ENCODE data around the gene CACNB4.

Gene CACNB4

DNA sequence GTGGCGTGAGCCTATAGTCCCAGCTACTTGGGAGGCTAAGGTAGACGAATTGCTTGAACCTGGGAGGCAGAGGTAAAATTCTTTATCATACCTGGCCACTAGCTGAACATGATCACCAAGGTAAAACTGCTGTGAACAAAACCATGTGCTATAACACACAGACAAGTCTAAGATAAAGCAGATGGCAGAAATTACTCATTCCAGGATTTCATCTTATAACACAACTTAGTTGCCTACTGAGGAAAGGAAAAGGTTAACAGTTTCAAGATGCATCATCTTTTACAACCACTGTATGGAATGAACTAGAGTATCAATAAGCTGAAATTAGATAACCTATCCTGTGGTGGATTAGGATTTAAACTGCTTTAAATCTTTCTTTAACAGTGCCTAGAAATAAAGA, 278.9 kb downstream of the CACNB4 start:
- no peaks in the 10 kb centered on the region for H3K36me3 ChIP-seq (ENCODE audit: insufficient read depth, low read length)
- peaks cover 79% of the 10 kb centered on the region for H3K79me2 ChIP-seq (ENCODE audit: control insufficient read depth, insufficient read depth, low read length, unreplicated experiment)
- H2AFZ ChIP-seq (ENCODE audit: low read length, unreplicated experiment) = no peak overlapping the region
- no peak overlapping the region for H3K4me3 ChIP-seq (ENCODE audit: low read depth, low read length)
- H3K4me1 ChIP-seq (ENCODE audit: control insufficient read depth, insufficient read depth, low read length, unreplicated experiment) = peaks cover 18% of the 10 kb centered on the region
- no peak overlapping the region for H3K27ac ChIP-seq (ENCODE audit: low read depth, low read length)
- H3K27me3 ChIP-seq (ENCODE audit: insufficient read depth, low read length) = no peaks in the 10 kb centered on the region

DNA sequence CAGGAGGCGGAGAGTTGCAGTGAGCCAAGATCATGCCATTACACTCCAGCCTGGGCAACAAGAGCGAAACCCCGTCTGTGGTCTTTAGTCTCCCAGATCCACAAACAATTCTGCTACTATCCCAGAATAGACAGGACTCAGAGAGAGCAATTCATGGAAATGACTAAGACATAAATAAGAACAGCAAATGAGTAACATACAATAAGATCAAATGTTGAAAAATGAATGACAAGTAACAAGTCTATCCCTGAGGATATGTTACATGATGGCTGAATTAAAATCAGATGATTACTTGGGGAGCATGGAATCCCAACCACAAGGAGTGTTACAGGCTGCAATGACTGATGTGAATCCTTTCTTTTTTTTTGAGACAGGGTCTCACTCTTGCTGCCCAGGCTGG, 280.9 kb downstream of the CACNB4 start:
- Histone ChIP-seq H3K79me2 (ENCODE audit: control insufficient read depth, insufficient read depth, low read length, unreplicated experiment) (peaks cover 60% of the 10 kb centered on the region), H2AFZ (ENCODE audit: low read length, unreplicated experiment) (no peak overlapping the region), H3K4me1 (ENCODE audit: control insufficient read depth, insufficient read depth, low read length, unreplicated experiment) (peaks cover 5% of the 10 kb centered on the region), H3K36me3 (ENCODE audit: insufficient read depth, low read length) (peaks cover under 1% of the 10 kb centered on the region; the same call in 1 of the 2 replicates), H3K4me3 (ENCODE audit: low read depth, low read length) (no peak overlapping the region), H3K27ac (ENCODE audit: low read depth, low read length) (no peak overlapping the region), H3K27me3 (ENCODE audit: insufficient read depth, low read length) (no peaks in the 10 kb centered on the region)

DNA sequence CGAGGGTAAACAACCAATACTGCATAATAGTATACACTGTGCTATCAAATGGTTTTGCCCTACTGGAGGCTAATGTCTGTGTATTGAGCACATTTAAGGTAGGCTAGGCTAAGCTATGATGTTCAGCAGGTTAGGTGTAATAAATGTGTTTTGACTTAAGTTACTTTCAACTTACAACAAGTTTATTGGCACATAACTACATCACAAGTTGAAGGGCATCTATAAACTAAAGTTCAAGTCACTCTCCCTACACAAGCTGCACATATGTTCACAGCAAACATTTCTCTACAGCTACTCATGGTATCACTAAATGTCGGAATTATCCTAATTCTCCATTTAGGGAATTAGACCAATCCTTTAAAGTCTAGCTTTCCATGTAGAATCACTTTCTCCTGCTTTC, 282.0 kb downstream of the CACNB4 start:
- no peak overlapping the region for H3K4me3 ChIP-seq (ENCODE audit: low read depth, low read length)
- H3K79me2 ChIP-seq (ENCODE audit: control insufficient read depth, insufficient read depth, low read length, unreplicated experiment) = peaks cover 50% of the 10 kb centered on the region
- no peaks in the 10 kb centered on the region for H3K4me1 ChIP-seq (ENCODE audit: control insufficient read depth, insufficient read depth, low read length, unreplicated experiment)
- peaks cover 9% of the 10 kb centered on the region for H3K36me3 ChIP-seq (ENCODE audit: insufficient read depth, low read length)
- H3K27me3 ChIP-seq (ENCODE audit: insufficient read depth, low read length) = no peaks in the 10 kb centered on the region
- no peak overlapping the region for H3K27ac ChIP-seq (ENCODE audit: low read depth, low read length)
- no peak overlapping the region for H2AFZ ChIP-seq (ENCODE audit: low read length, unreplicated experiment)

DNA sequence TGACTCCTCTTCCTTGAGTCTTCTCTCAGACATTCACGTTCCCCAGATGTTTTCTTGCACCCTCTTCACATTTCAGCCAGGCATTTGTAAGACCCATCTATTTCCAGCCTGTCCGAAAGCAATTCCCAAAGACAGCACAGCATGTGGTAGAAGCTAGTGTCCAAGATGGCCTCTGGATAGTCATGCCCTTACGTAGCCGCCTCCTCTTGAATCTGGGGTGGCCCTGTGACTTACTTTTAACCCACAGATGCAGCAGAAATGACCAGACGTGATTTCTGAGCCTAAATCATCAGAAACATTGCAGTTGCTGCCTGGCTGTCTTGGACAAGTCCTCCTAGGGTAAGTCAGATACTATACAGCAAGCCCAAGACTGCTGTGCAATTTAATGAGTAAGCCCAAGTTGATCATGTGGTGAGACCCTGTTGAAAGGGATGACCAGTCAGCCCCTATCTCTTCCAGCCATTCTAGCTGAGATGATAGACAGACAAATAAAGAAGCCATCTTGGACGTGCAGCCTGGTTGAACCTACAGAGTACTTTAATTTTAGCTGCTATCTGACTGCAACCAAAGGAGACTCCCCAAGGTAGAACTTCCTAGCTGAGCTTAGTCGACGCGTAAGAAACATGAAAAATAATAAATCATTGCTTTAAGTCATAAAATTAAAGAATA, 282.9 kb downstream of the CACNB4 start:
- no peak overlapping the region for H3K4me3 ChIP-seq (ENCODE audit: low read depth, low read length)
- peaks cover 14% of the 10 kb centered on the region for H3K36me3 ChIP-seq (ENCODE audit: insufficient read depth, low read length)
- H2AFZ ChIP-seq (ENCODE audit: low read length, unreplicated experiment) = no peak overlapping the region
- peaks cover 44% of the 10 kb centered on the region for H3K79me2 ChIP-seq (ENCODE audit: control insufficient read depth, insufficient read depth, low read length, unreplicated experiment)
- H3K27ac ChIP-seq (ENCODE audit: low read depth, low read length) = no peak overlapping the region
- no peaks in the 10 kb centered on the region for H3K4me1 ChIP-seq (ENCODE audit: control insufficient read depth, insufficient read depth, low read length, unreplicated experiment)
- H3K27me3 ChIP-seq (ENCODE audit: insufficient read depth, low read length) = no peaks in the 10 kb centered on the region

DNA sequence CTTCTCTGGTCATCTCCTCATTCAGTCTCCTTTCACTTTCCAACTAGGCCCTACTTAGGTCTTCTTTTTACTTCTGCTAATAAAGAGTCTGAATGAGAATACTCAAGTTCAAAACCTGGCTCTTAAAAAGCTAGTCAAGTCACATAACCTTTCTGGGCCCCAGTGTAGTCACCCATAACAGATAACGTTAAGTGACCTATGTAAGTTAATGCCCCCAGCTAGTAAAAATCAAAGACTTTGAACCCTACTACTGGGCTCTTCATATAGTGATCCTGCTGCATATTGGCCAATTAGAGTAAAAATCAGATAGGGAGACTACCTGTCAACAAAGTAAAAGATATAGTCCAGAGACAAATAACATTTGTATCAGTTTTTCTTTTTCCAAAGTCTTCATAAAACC, 288.4 kb downstream of the CACNB4 start:
- Histone ChIP-seq H3K4me3 (ENCODE audit: low read depth, low read length) (no peak overlapping the region), H2AFZ (ENCODE audit: low read length, unreplicated experiment) (no peak overlapping the region), H3K27ac (ENCODE audit: low read depth, low read length) (no peak overlapping the region), H3K36me3 (ENCODE audit: insufficient read depth, low read length) (peaks cover 33% of the 10 kb centered on the region), H3K27me3 (ENCODE audit: insufficient read depth, low read length) (no peaks in the 10 kb centered on the region), H3K4me1 (ENCODE audit: control insufficient read depth, insufficient read depth, low read length, unreplicated experiment) (no peaks in the 10 kb centered on the region), H3K79me2 (ENCODE audit: control insufficient read depth, insufficient read depth, low read length, unreplicated experiment) (no peaks in the 10 kb centered on the region)

DNA sequence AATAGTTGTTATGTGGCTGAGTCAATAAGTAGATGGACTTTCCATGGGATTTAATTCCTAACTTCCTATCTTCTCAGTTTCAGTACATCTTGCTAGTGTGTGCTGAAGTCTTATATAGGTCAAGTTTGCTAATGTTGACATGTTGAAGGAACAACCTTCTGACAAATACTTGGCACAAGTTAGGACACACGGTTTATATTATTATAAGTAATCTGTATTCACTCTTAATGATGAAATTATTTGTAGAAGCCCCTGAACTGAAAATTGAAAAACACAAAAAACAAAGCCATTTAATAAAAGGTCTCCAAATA, 289.8 kb downstream of the CACNB4 start:
- H2AFZ ChIP-seq (ENCODE audit: low read length, unreplicated experiment) = no peak overlapping the region
- no peaks in the 10 kb centered on the region for H3K27me3 ChIP-seq (ENCODE audit: insufficient read depth, low read length)
- H3K27ac ChIP-seq (ENCODE audit: low read depth, low read length) = no peak overlapping the region
- H3K36me3 ChIP-seq (ENCODE audit: insufficient read depth, low read length) = peaks cover 33% of the 10 kb centered on the region
- H3K4me3 ChIP-seq (ENCODE audit: low read depth, low read length) = no peak overlapping the region
- no peaks in the 10 kb centered on the region for H3K4me1 ChIP-seq (ENCODE audit: control insufficient read depth, insufficient read depth, low read length, unreplicated experiment)
- no peaks in the 10 kb centered on the region for H3K79me2 ChIP-seq (ENCODE audit: control insufficient read depth, insufficient read depth, low read length, unreplicated experiment)

DNA sequence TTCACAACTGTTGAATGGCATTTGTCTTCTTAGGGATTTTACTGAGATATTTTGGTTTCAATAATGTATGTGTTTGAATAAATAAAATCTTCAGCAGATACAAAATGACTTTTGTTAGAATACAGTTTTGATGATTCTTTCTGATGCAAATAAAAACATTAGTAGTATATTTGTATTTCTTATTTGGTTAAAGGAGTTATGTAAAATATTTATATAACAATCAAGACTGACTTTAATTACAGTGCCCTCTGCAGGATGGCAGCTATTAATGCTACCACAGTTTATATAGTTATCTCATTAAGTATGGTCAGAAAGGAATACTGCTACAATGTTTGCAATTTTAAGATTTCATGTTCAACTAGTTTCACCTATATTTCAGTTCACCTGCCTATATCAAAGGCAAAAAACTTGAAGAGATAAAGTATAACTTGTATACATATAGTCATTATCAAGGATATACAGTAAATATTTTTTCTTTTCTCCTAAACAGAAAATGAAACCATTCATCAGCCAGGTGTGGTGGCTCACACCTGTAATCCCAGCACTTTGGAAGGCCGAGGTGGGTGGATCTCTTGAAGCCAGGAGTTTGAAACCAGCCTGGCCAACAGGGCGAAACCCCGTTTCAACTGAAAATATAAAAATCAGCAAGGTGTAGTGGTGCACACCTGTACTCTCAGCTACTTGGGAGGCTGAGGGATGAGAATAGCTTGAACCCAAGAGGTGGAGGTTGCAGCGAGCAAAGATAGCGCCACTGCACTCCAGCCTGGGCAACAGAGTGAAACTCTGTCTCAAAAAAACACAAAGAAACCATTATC, 290.4 kb downstream of the CACNB4 start:
- peaks cover 34% of the 10 kb centered on the region for H3K36me3 ChIP-seq (ENCODE audit: insufficient read depth, low read length)
- no peak overlapping the region for H3K27ac ChIP-seq (ENCODE audit: low read depth, low read length)
- H3K4me3 ChIP-seq (ENCODE audit: low read depth, low read length) = no peak overlapping the region
- no peak overlapping the region for H2AFZ ChIP-seq (ENCODE audit: low read length, unreplicated experiment)
- no peaks in the 10 kb centered on the region for H3K27me3 ChIP-seq (ENCODE audit: insufficient read depth, low read length)
- H3K4me1 ChIP-seq (ENCODE audit: control insufficient read depth, insufficient read depth, low read length, unreplicated experiment) = no peaks in the 10 kb centered on the region
- no peaks in the 10 kb centered on the region for H3K79me2 ChIP-seq (ENCODE audit: control insufficient read depth, insufficient read depth, low read length, unreplicated experiment)

DNA sequence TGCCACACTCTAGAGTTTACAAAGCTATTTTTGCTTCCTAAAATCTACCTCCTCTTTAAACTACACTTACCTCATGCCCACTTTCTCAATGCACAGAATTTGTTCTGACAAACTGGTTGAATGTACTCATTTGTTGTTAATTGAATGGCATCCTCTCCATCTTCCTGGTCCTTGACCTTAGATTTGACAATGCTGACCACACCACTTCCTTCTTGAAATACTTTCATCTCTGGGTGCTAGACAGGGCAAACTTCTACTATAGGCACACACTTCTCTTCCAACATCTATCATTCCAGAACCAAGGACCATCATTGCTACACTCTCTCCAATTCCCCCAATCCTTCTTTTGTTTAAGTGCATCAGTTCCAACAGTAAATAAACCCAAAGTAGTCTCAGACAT, 292.9 kb downstream of the CACNB4 start:
- no peaks in the 10 kb centered on the region for H3K27me3 ChIP-seq (ENCODE audit: insufficient read depth, low read length)
- no peak overlapping the region for H3K27ac ChIP-seq (ENCODE audit: low read depth, low read length)
- peaks cover 27% of the 10 kb centered on the region for H3K36me3 ChIP-seq (ENCODE audit: insufficient read depth, low read length)
- H3K4me1 ChIP-seq (ENCODE audit: control insufficient read depth, insufficient read depth, low read length, unreplicated experiment) = no peaks in the 10 kb centered on the region
- H3K79me2 ChIP-seq (ENCODE audit: control insufficient read depth, insufficient read depth, low read length, unreplicated experiment) = no peaks in the 10 kb centered on the region
- no peak overlapping the region for H3K4me3 ChIP-seq (ENCODE audit: low read depth, low read length)
- no peak overlapping the region for H2AFZ ChIP-seq (ENCODE audit: low read length, unreplicated experiment)

DNA sequence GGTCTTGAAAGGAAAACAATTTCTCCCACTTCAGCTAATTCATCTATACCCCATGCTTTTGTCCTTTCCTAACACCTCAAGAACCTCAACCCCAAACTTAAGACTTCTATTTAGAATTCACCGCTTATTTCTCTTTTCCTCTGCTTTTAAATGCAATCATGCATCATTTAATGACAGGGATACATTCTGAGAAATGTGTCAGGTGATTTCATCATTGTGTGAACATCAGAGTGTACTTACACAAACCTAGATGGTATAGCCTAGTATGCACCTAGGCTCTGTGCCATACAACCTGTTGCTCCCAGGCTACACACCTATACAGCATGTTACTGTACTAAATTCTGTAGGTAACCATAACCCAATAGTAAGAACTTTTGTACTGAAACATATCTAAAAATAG, 293.5 kb downstream of the CACNB4 start:
- H3K79me2 ChIP-seq (ENCODE audit: control insufficient read depth, insufficient read depth, low read length, unreplicated experiment) = no peaks in the 10 kb centered on the region
- peaks cover 21% of the 10 kb centered on the region for H3K36me3 ChIP-seq (ENCODE audit: insufficient read depth, low read length)
- no peak overlapping the region for H3K4me3 ChIP-seq (ENCODE audit: low read depth, low read length)
- no peak overlapping the region for H2AFZ ChIP-seq (ENCODE audit: low read length, unreplicated experiment)
- H3K4me1 ChIP-seq (ENCODE audit: control insufficient read depth, insufficient read depth, low read length, unreplicated experiment) = no peaks in the 10 kb centered on the region
- no peaks in the 10 kb centered on the region for H3K27me3 ChIP-seq (ENCODE audit: insufficient read depth, low read length)
- H3K27ac ChIP-seq (ENCODE audit: low read depth, low read length) = no peak overlapping the region

DNA sequence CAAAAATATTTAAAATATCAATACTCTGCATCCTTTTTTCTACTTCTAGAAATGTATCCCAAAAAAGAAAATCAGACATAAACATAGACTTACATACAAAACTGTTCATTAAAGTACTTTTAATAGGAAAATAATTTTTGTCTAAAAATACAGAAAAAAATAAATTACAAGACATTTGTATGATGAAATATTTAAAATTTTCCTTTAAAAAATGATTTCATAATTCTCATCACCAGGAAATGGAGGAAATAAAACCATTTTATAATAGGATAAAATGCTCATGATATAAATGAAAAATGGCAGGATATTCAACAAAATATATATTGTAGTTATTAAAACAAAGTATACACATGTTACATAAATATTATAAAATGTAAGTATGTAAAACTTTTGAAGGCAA, 295.0 kb downstream of the CACNB4 start:
- Histone ChIP-seq H2AFZ (ENCODE audit: low read length, unreplicated experiment) (no peak overlapping the region), H3K4me1 (ENCODE audit: control insufficient read depth, insufficient read depth, low read length, unreplicated experiment) (no peaks in the 10 kb centered on the region), H3K27me3 (ENCODE audit: insufficient read depth, low read length) (no peaks in the 10 kb centered on the region), H3K27ac (ENCODE audit: low read depth, low read length) (no peak overlapping the region), H3K4me3 (ENCODE audit: low read depth, low read length) (no peak overlapping the region), H3K79me2 (ENCODE audit: control insufficient read depth, insufficient read depth, low read length, unreplicated experiment) (no peaks in the 10 kb centered on the region), H3K36me3 (ENCODE audit: insufficient read depth, low read length) (peaks cover 19% of the 10 kb centered on the region)

DNA sequence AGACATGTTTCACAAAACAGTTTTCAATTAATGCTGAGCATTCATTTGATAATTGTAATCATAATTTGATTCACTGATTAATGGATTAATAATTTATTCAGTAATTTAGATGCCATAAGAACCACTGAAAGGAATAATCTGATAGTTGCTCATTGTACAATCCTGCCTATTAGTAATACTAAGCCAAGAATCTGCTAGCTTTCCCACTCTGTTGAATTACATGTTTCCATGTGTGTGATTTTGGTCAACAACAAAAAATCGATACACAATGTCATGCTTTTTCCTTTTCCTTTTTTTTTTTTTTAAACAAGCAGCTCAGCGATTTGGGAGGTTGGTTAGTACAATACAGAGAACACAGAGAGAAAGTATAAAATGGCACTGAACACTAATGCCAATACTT, 296.5 kb downstream of the CACNB4 start:
- H3K27me3 ChIP-seq (ENCODE audit: insufficient read depth, low read length) = no peaks in the 10 kb centered on the region
- H3K27ac ChIP-seq (ENCODE audit: low read depth, low read length) = no peak overlapping the region
- H3K4me1 ChIP-seq (ENCODE audit: control insufficient read depth, insufficient read depth, low read length, unreplicated experiment) = no peaks in the 10 kb centered on the region
- peaks cover 19% of the 10 kb centered on the region for H3K36me3 ChIP-seq (ENCODE audit: insufficient read depth, low read length)
- no peak overlapping the region for H3K4me3 ChIP-seq (ENCODE audit: low read depth, low read length)
- H3K79me2 ChIP-seq (ENCODE audit: control insufficient read depth, insufficient read depth, low read length, unreplicated experiment) = no peaks in the 10 kb centered on the region
- no peak overlapping the region for H2AFZ ChIP-seq (ENCODE audit: low read length, unreplicated experiment)
